Amniotic stem cell (primary cell): ENCODE data around the gene KIRREL3.

Source experiments
- DNase-seq: peaks from one replicate; lab custom pipeline; 2025; lab: John Stamatoyannopoulos, UW

The KIRREL3 gene

GRCh38 chr11:126830216-126830806 lies 170.3 kb downstream of the KIRREL3 start:
- DNase-seq, result no peak

- DNase-seq, result no peak
Observed at GRCh38 chr11:126829716-126830115, 170.9 kb downstream of the KIRREL3 start.

GRCh38 chr11:126824035-126824607 lies 176.4 kb downstream of the KIRREL3 start:
- no peak for DNase-seq

GRCh38 chr11:126823274-126823673 lies 177.3 kb downstream of the KIRREL3 start:
- DNase-seq, result no peak

- no peak for DNase-seq
Observed at GRCh38 chr11:126821827-126822226, 178.7 kb downstream of the KIRREL3 start.

GRCh38 chr11:126819194-126819593 lies 181.4 kb downstream of the KIRREL3 start:
- DNase-seq, result no peak

GRCh38 chr11:126817523-126818450 lies 182.8 kb downstream of the KIRREL3 start:
- no peak for DNase-seq

- no peak for DNase-seq
Observed at GRCh38 chr11:126817096-126817495, 183.5 kb downstream of the KIRREL3 start.

GRCh38 chr11:126816645-126817044 lies 183.9 kb downstream of the KIRREL3 start:
- DNase-seq, result no peak

GRCh38 chr11:126815111-126815510 lies 185.5 kb downstream of the KIRREL3 start:
- DNase-seq, result no peak

- no peak for DNase-seq
Observed at GRCh38 chr11:126810776-126811175, 189.8 kb downstream of the KIRREL3 start.

- DNase-seq, result no peak
Observed at GRCh38 chr11:126809514-126810289, 190.9 kb downstream of the KIRREL3 start.

- DNase-seq, result no peak
Observed at GRCh38 chr11:126808836-126809235, 191.7 kb downstream of the KIRREL3 start.

GRCh38 chr11:126808296-126808695 lies 192.3 kb downstream of the KIRREL3 start:
- DNase-seq, result no peak

- no peak for DNase-seq
Observed at GRCh38 chr11:126805870-126806269, 194.7 kb downstream of the KIRREL3 start.

GRCh38 chr11:126804363-126804762 lies 196.2 kb downstream of the KIRREL3 start:
- no peak for DNase-seq

- DNase-seq, result peak; percentile 32
Observed at GRCh38 chr11:126800009-126800408, 200.6 kb downstream of the KIRREL3 start.

GRCh38 chr11:126797457-126798169 lies 203.0 kb downstream of the KIRREL3 start:
- DNase-seq, result no peak

- no peak for DNase-seq
Observed at GRCh38 chr11:126793596-126793995, 207.0 kb downstream of the KIRREL3 start.

GRCh38 chr11:126791991-126792390 lies 208.6 kb downstream of the KIRREL3 start:
- no peak for DNase-seq

GRCh38 chr11:126791446-126791845 lies 209.1 kb downstream of the KIRREL3 start:
- DNase-seq, result no peak
